Muscle of arm (tissue), 12 donors: ENCODE results near the gene SLC2A13. TPM values are rescaled to one million over a fixed set of nuclear protein-coding genes. Genes with fewer than 3 reads are reported as not detected.
A peak's percentile ranks its signal among the peaks of the same experiment; 100 is the strongest.

Experiments
- DNase-seq: peaks from one replicate; pipeline ENCODE4 v3.0.0-alpha.2; 2013
- polyA plus RNA-seq, 12 donors: library from polyadenylated mRNA; unstranded; fragments of 120-200 nt; gene quantifications; one replicate each; pipeline ENCODE4 v1.2.1, GENCODE V29; 2013; ENCODE audit not compliant: insufficient read length in 12 of 12

SLC2A13 gene
- polyA plus RNA-seq, 12 donors: 3.6 to 7.6 (median 4.5) TPM; not detected in 1

- DNase-seq: no peak
Measured at GRCh38 chr12:40001406-40001805, 104.5 kb downstream of the SLC2A13 start.

GRCh38 chr12:40000884-40001283 is 105.0 kb downstream of the SLC2A13 start:
- no peak for DNase-seq

GRCh38 chr12:39993268-39993667 is 112.6 kb downstream of the SLC2A13 start:
- DNase-seq: no peak

- DNase-seq: peak; percentile 43
Measured at GRCh38 chr12:39990122-39991101, 115.5 kb downstream of the SLC2A13 start.

- no peak for DNase-seq
Measured at GRCh38 chr12:39989501-39989900, 116.4 kb downstream of the SLC2A13 start.

- DNase-seq: no peak
Measured at GRCh38 chr12:39988574-39988973, 117.3 kb downstream of the SLC2A13 start.

GRCh38 chr12:39986674-39987073 is 119.2 kb downstream of the SLC2A13 start:
- no peak for DNase-seq

GRCh38 chr12:39984670-39985069 is 121.2 kb downstream of the SLC2A13 start:
- no peak for DNase-seq

GRCh38 chr12:39975374-39975918 is 130.4 kb downstream of the SLC2A13 start:
- DNase-seq: no peak

- DNase-seq: no peak
Measured at GRCh38 chr12:39972119-39972518, 133.8 kb downstream of the SLC2A13 start.

- DNase-seq: no peak
Measured at GRCh38 chr12:39971348-39971747, 134.5 kb downstream of the SLC2A13 start.

GRCh38 chr12:39966721-39967120 is 139.2 kb downstream of the SLC2A13 start:
- DNase-seq: no peak

GRCh38 chr12:39966256-39966655 is 139.6 kb downstream of the SLC2A13 start:
- DNase-seq: no peak

- no peak for DNase-seq
Measured at GRCh38 chr12:39959467-39959866, 146.4 kb downstream of the SLC2A13 start.

GRCh38 chr12:39959031-39959430 is 146.8 kb downstream of the SLC2A13 start:
- no peak for DNase-seq

- no peak for DNase-seq
Measured at GRCh38 chr12:39958377-39958776, 147.5 kb downstream of the SLC2A13 start.

- no peak for DNase-seq
Measured at GRCh38 chr12:39956725-39957124, 149.2 kb downstream of the SLC2A13 start.

- DNase-seq: no peak
Measured at GRCh38 chr12:39946361-39947280, 159.3 kb downstream of the SLC2A13 start.

GRCh38 chr12:39937119-39937518 is 168.8 kb downstream of the SLC2A13 start:
- DNase-seq: no peak

GRCh38 chr12:39935839-39936238 is 170.0 kb downstream of the SLC2A13 start:
- DNase-seq: no peak

GRCh38 chr12:39935275-39935674 is 170.6 kb downstream of the SLC2A13 start:
- DNase-seq: no peak

GRCh38 chr12:39931857-39932256 is 174.0 kb downstream of the SLC2A13 start:
- no peak for DNase-seq
